Spleen (tissue), 7 donors: ENCODE measurements around the gene AFDN.

Experiments used
- POLR2A ChIP-seq, 3 donors: fragments of 450-650 bp; IDR thresholded peaks; one replicate each; pipeline ENCODE4 v1.5.1; 2017; ENCODE audit warnings: antibody characterized with exemption in 3 of 3, mild to moderate bottlenecking in 1 of 3
- TF ChIP-seq, protein P1 (sequence below), 11 experiments: fragments of 200-600 bp in 7 of 11; fragments of 450-650 bp in 4 of 11; sonication (generic) in 4 of 11; IDR thresholded peaks in 8 of 11; conservative IDR thresholded peaks in 3 of 11; 1 replicate in 7 of 11; 2 replicates in 4 of 11; pipeline versions ENCODE4 v1.4.0 to v1.8.0; 2016 to 2021; ENCODE audit warnings: antibody characterized with exemption in 11 of 11, inconsistent platforms in 4 of 11, mild to moderate bottlenecking in 1 of 11
- donor health status: DM: no; HTN: no; CAD: no; lungs with moderate emphysema.
- donor health status: DM: no; HTN: no; CAD: no.
- donor health status: DM: no; HTN: no; CAD: no.

DNA sequence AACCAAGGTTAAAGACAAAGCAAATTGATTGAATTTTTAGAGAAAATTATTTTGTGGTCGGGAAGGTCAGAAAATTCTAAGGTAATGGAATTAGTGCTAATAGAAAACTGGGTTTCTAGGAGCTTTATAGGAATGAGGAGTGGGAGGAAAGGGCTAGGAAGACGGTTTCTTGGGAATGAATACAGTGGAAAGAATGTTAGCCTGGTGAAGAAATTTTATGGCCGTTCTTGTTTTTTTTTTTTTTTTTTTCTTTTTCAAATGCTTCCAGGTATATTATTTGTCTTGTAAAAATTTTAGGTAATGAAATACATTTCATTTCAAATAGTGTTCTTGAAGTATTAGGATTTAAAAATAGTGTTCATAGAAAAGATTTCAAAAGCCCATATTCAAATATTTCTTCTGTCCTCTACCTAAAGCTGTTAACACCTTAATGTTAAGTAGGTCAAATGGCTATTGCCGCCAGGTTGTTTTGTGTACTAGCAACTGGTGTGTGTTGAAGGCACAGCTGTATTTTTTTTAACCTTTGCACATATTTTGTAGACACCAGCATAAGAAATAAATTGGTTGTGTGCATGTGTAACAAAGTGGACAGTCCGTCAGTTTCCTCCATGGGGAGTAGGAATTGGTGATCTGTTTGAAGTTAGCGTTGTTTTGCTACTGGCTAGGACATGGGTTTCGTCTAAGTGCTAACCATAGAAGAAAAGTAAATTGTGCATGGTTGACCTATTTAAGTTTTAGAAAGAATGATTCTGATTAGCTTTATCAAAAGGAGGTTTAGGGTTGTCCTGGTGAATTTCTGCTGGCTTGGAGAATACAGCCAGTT, 32.3 kb downstream of the AFDN start:
- TF ChIP-seq, protein P1, sequence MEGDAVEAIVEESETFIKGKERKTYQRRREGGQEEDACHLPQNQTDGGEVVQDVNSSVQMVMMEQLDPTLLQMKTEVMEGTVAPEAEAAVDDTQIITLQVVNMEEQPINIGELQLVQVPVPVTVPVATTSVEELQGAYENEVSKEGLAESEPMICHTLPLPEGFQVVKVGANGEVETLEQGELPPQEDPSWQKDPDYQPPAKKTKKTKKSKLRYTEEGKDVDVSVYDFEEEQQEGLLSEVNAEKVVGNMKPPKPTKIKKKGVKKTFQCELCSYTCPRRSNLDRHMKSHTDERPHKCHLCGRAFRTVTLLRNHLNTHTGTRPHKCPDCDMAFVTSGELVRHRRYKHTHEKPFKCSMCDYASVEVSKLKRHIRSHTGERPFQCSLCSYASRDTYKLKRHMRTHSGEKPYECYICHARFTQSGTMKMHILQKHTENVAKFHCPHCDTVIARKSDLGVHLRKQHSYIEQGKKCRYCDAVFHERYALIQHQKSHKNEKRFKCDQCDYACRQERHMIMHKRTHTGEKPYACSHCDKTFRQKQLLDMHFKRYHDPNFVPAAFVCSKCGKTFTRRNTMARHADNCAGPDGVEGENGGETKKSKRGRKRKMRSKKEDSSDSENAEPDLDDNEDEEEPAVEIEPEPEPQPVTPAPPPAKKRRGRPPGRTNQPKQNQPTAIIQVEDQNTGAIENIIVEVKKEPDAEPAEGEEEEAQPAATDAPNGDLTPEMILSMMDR (IDR thresholded peaks at IDR 0.05 in 8 of 11, conservative IDR thresholded peaks at IDR 0.05 in 3 of 11): no peak
- TF ChIP-seq POLR2A (IDR thresholded peaks at IDR 0.05): no peak
